ENCODE data around the gene PRKN.

DNA sequence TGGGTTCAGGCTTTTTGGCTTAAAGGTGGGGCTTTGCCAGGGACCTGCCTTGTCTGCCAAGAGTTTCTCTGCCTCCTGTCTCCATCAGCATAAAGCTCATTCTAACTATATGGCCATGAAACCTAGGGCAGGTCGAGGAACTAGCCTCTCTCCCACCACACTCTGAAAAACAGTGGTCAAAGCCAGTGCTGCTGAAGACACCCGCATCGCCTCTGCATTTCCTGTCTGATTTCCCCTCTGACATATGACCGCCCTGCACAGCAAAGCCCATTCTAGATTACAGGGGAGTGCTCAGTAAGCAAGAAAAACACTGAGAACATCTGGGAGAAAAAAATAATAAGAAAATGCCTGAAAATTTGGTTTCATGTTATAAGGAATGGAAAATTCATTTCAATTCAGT lies 573.6 kb downstream of the PRKN start:
- TF ChIP-seq, protein P1, sequence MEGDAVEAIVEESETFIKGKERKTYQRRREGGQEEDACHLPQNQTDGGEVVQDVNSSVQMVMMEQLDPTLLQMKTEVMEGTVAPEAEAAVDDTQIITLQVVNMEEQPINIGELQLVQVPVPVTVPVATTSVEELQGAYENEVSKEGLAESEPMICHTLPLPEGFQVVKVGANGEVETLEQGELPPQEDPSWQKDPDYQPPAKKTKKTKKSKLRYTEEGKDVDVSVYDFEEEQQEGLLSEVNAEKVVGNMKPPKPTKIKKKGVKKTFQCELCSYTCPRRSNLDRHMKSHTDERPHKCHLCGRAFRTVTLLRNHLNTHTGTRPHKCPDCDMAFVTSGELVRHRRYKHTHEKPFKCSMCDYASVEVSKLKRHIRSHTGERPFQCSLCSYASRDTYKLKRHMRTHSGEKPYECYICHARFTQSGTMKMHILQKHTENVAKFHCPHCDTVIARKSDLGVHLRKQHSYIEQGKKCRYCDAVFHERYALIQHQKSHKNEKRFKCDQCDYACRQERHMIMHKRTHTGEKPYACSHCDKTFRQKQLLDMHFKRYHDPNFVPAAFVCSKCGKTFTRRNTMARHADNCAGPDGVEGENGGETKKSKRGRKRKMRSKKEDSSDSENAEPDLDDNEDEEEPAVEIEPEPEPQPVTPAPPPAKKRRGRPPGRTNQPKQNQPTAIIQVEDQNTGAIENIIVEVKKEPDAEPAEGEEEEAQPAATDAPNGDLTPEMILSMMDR (IDR thresholded peaks at IDR 0.05): no peak
- TF ChIP-seq POLR2A (IDR thresholded peaks at IDR 0.05) (no peak), EP300 (IDR thresholded peaks at IDR 0.05) (no peak)

Data from tibial nerve (tissue), 4 donors.